RWPE2 (cell line): Measurements from ENCODE around the gene GID4.

Source experiments
- ATAC-seq: fragments of 200-7000 bp; cut with Tn5 transposase; 3 replicates; pipeline ENCODE4 v1.9.1; 2021; ENCODE audit warnings: low read depth
- DNase-seq: peaks from one replicate; pipeline ENCODE4 v3.0.0-alpha.2; 2020; ENCODE audit warnings: low spot score
- H3K27ac ChIP-seq: fragments of 450-650 bp; 2 replicates; pipeline ENCODE4 v1.5.1; 2017; ENCODE audit warnings: mild to moderate bottlenecking; ENCODE audit not compliant: poor library complexity, severe bottlenecking
- H3K27me3 ChIP-seq: fragments of 250-450 bp; sonication (Bioruptor Pico); 2 replicates; pipeline ENCODE4 v1.5.1; 2021; ENCODE audit warnings: mild to moderate bottlenecking, moderate library complexity; ENCODE audit not compliant: insufficient read depth, poor library complexity, severe bottlenecking
- H3K36me3 ChIP-seq: fragments of 250-450 bp; sonication (Bioruptor Pico); 2 replicates; pipeline ENCODE4 v1.5.1; 2020; ENCODE audit warnings: low read depth, mild to moderate bottlenecking, moderate library complexity
- H3K4me1 ChIP-seq: fragments of 250-450 bp; sonication (Bioruptor Pico); 2 replicates; pipeline ENCODE4 v1.5.1; 2021; ENCODE audit warnings: mild to moderate bottlenecking, moderate library complexity; ENCODE audit not compliant: insufficient read depth, poor library complexity, severe bottlenecking
- H3K4me3 ChIP-seq: fragments of 250-450 bp; sonication (Bioruptor Pico); 2 replicates; pipeline ENCODE4 v1.5.1; 2021; ENCODE audit warnings: mild to moderate bottlenecking, moderate library complexity; ENCODE audit not compliant: severe bottlenecking
- H3K9me3 ChIP-seq: fragments of 250-450 bp; sonication (Bioruptor Pico); 2 replicates; pipeline ENCODE4 v1.5.1; 2021; ENCODE audit warnings: mild to moderate bottlenecking, moderate library complexity; ENCODE audit not compliant: severe bottlenecking
- CTCF ChIP-seq: fragments of 450-650 bp; IDR thresholded peaks from one replicate; pipeline ENCODE4 v1.5.1; 2017; ENCODE audit warnings: mild to moderate bottlenecking, moderate library complexity; ENCODE audit not compliant: poor library complexity, severe bottlenecking

GID4 gene

GRCh38 chr17:18033442-18034099 lies 5.6 kb upstream of the GID4 start:
- peak; percentile 77 for TF ChIP-seq CTCF
- no peak overlapping the region for H3K4me3 ChIP-seq
- H3K4me1 ChIP-seq = peaks cover 6% of the 10 kb centered on the region
- no peaks in the 10 kb centered on the region for H3K36me3 ChIP-seq
- ATAC-seq (peak; percentile 94), DNase-seq (no peak)
- H3K27me3 ChIP-seq = no peaks in the 10 kb centered on the region
- no peaks in the 10 kb centered on the region for H3K9me3 ChIP-seq
- peak overlapping the region; percentile 50 for H3K27ac ChIP-seq

GRCh38 chr17:18035704-18036103 lies 3.5 kb upstream of the GID4 start:
- DNase-seq (no peak), ATAC-seq (no peak)
- no peaks in the 10 kb centered on the region for H3K9me3 ChIP-seq
- no peaks in the 10 kb centered on the region for H3K27me3 ChIP-seq
- no peak for TF ChIP-seq CTCF
- H3K4me1 ChIP-seq = peaks cover 6% of the 10 kb centered on the region
- H3K36me3 ChIP-seq = no peaks in the 10 kb centered on the region
- H3K4me3 ChIP-seq = no peak overlapping the region
- no peak overlapping the region for H3K27ac ChIP-seq

GRCh38 chr17:18037486-18037885 lies 1.7 kb upstream of the GID4 start:
- ATAC-seq = no peak
- TF ChIP-seq CTCF = no peak
- Histone ChIP-seq H3K9me3 (no peaks in the 10 kb centered on the region), H3K36me3 (no peaks in the 10 kb centered on the region), H3K4me1 (no peaks in the 10 kb centered on the region), H3K27ac (no peak overlapping the region), H3K27me3 (no peaks in the 10 kb centered on the region), H3K4me3 (no peak overlapping the region)
- no peak for DNase-seq

GRCh38 chr17:18038149-18038850 lies 908 bp upstream of the GID4 start:
- Histone ChIP-seq H3K4me1 (no peaks in the 10 kb centered on the region), H3K27me3 (no peaks in the 10 kb centered on the region), H3K27ac (peak overlapping the region; percentile 45), H3K9me3 (no peaks in the 10 kb centered on the region), H3K36me3 (peaks cover 4% of the 10 kb centered on the region; the same call in 1 of the 2 replicates), H3K4me3 (peak overlapping the region; percentile 58)
- no peak for TF ChIP-seq CTCF
- ATAC-seq = no peak
- no peak for DNase-seq
